ENCODE data around the gene PAFAH2. TPM values are rescaled to one million over a fixed set of nuclear protein-coding genes. Genes with fewer than 3 reads are reported as not detected.
A peak's percentile ranks its signal among the peaks of the same experiment; 100 is the strongest.

PAFAH2 gene
- total and polyA plus RNA-seq, 2 of the 8 experiments (the other 6 are each of a cell fraction or from before 2014, with no cell fraction given) = 7.7 to 9.3 TPM

GRCh38 chr1:26041978-26042377 lies 44.1 kb upstream of the PAFAH2 start:
- Histone ChIP-seq H2BK12ac (ENCODE audit: low read depth, low read length) (no peak overlapping the region), H4K5ac (ENCODE audit: insufficient read length, low read depth, low read length) (no peak overlapping the region), H2AK5ac (ENCODE audit: low read depth, low read length) (no peak overlapping the region), H3K18ac (ENCODE audit: extremely low read depth, low read length) (no peak overlapping the region), H2BK120ac (replicated peaks; ENCODE audit: low read depth, low read length) (no peak overlapping the region), H3K23me2 (ENCODE audit: low read depth, low read length) (peaks cover 10% of the 10 kb centered on the region; the same call in 1 of the 2 replicates), H3K14ac (ENCODE audit: insufficient read length) (no peak overlapping the region), H2BK5ac (ENCODE audit: low read depth, low read length) (no peak overlapping the region), H4K8ac (ENCODE audit: extremely low read depth, insufficient read depth, low read length) (no peak overlapping the region), H4K91ac (replicated peaks; ENCODE audit: insufficient read length, low read length) (no peak overlapping the region), H3K36me3 (ENCODE audit: control insufficient read depth in 2 of 4, insufficient read depth in 4 of 4, low read length in 3 of 4) (no peaks in the 10 kb centered on the region; a peak in 1 of 8 replicates), H3K56ac (replicated peaks; ENCODE audit: insufficient read length, low read depth, low read length) (no peak overlapping the region), H3K4me3 (ENCODE audit: extremely low read depth in 1 of 4, insufficient read depth in 2 of 4, low read depth in 3 of 4, low read length in 4 of 4) (no peak overlapping the region), H3K23ac (ENCODE audit: insufficient read length) (no peak overlapping the region), H3K27me3 (replicated peaks in 1 of 4; ENCODE audit: control insufficient read depth in 3 of 4, extremely low read depth in 1 of 4, insufficient read depth in 3 of 4, low read length in 3 of 4) (peaks cover 28 to 50% (median 43%) of the 10 kb centered on the region in 4 experiments), H2BK15ac (ENCODE audit: low read length) (0 out of 2 replicates have a peak overlapping the region, but pooled peaks have one; percentile 19), H3K4ac (replicated peaks; ENCODE audit: insufficient read length, low read depth, low read length) (no peak overlapping the region), H3K4me1 (replicated peaks in 1 of 4; ENCODE audit: control insufficient read depth in 3 of 4, insufficient read depth in 4 of 4, low read length in 3 of 4) (peaks cover 0 to 8% (median 5%) of the 10 kb centered on the region in 4 experiments; a peak in 3 of 7 replicates), H3K9me3 (ENCODE audit: insufficient read depth in 2 of 2, low read depth in 1 of 2, low read length in 1 of 2) (no peaks in the 10 kb centered on the region), H3K27ac (ENCODE audit: low read depth, low read length) (no peak overlapping the region), H4K20me1 (replicated peaks in 1 of 2; ENCODE audit: control insufficient read depth in 1 of 2, insufficient read depth in 2 of 2, low read length in 2 of 2) (no peaks in the 10 kb centered on the region), H3K9ac (replicated peaks in 1 of 4; ENCODE audit: extremely low read depth in 1 of 4, low read depth in 3 of 4, low read length in 3 of 4) (no peak overlapping the region), H3K79me2 (ENCODE audit: control insufficient read depth in 1 of 2, insufficient read depth in 2 of 2, low read length in 2 of 2) (no peaks in the 10 kb centered on the region), H3K4me2 (ENCODE audit: insufficient read depth in 1 of 2, low read depth in 2 of 2, low read length in 2 of 2) (no peak overlapping the region), H3K79me1 (ENCODE audit: low read depth, low read length) (no peaks in the 10 kb centered on the region), H2AFZ (ENCODE audit: low read length) (no peak overlapping the region), H2BK20ac (ENCODE audit: low read length) (no peak overlapping the region)
- TF ChIP-seq CHD2 (IDR thresholded peaks at IDR 0.05; ENCODE audit: low read length) (no peak), CTCF (IDR thresholded peaks at IDR 0.05; ENCODE audit: control extremely low read depth in 1 of 3, insufficient read depth in 1 of 3, low read depth in 1 of 3, low read length in 3 of 3) (no peak), MAX (IDR thresholded peaks at IDR 0.05) (no peak), FOSL1 (IDR thresholded peaks at IDR 0.05; ENCODE audit: insufficient read depth, low read depth, low read length) (no peak), E2F6 (IDR thresholded peaks at IDR 0.05) (no peak)
- FAIRE-seq = no peak
- POLR2A ChIA-PET (ENCODE audit: partially characterized antibody) = interaction anchor here (1.0 kb wide), 1 partner anchor 108 kb away, joined by 3 read pairs; no protein-coding TSS in a partner anchor
- DNase-seq (ENCODE audit: low read depth in 1 of 2, low spot score in 2 of 2) = no peak
- 71% methylated on average over 4 of the region's 4 CpGs; no CpG with 5 or more reads in 1 of the 2 experiments for WGBS, 2 experiments (ENCODE audit: extremely low coverage in 1 of 2, insufficient coverage in 1 of 2, insufficient read length in 1 of 2, insufficient replicate concordance in 2 of 2, low coverage in 1 of 2, low lambda C conversion rate in 2 of 2, missing lambda C conversion rate in 1 of 2)
- CTCF ChIA-PET (ENCODE audit: partially characterized antibody) = interaction anchor here (0.8 to 5.4 kb wide), 9 partner anchors 12 to 803 kb away, joined by 3 to 29 read pairs (median 3); no protein-coding TSS in a partner anchor

All from H1 (cell line).